ENCODE results near the gene GSK3A.
"Not testable (repeated sequence)": the region's sequence is repeated elsewhere in the genome, so short reads cannot be mapped to it uniquely, and the experiment has no call there.

Gene GSK3A

DNA sequence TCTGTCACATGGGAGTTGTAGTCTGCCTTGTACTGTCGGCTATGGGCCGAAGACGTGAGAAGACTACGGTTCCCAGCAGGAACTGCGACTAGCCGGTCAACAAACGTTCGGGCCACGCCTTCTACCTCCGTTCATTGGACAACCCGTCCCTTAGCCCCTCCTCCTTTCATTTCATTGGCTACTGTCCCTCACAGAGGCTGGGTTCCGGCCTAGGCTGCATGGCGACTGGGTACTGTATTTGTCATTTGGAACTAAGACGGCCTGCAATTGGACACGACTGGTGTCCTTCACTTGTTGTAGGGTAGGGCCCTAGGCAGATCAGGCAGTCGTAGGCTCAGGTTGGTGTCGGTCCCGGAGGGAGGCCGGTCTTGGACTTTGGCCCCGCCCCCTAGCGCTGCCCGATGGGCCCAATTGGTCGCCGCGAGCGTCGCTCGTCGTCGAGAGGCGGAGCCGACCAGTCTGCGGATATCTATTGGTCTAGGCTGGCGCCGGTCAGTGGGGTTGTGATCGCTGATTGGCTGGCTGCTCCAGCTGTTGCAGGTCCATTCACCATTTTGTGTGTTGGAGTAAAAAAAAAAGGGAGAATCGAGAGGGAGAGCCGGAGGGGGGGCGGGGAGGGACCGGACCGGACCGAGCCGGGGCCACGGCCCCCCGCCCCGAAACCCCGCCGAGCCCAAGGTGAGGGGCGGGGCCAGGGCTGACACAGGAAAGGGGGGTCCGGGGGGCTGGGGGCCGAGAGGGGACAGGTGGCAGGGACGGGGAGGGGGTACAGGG, 26.5 kb upstream of the GSK3A start, which contains the start of gene CIC:
Gene CIC, plus strand, starts transcription at position 549 of the 774 bp plus-strand sequence. CDS start 2,532 bp downstream, outside the sequence.
- peak; percentile 100 for DNase-seq (ENCODE audit: low spot score)

GRCh38 chr19:42268142-42268703, 25.8 kb upstream of the GSK3A start:
- DNase-seq (ENCODE audit: low spot score): peak; percentile 99

GRCh38 chr19:42267644-42268141, 25.3 kb upstream of the GSK3A start:
- DNase-seq (ENCODE audit: low spot score): no peak

GRCh38 chr19:42266928-42267603, 24.7 kb upstream of the GSK3A start:
- DNase-seq (ENCODE audit: low spot score): not testable (repeated sequence)

DNA sequence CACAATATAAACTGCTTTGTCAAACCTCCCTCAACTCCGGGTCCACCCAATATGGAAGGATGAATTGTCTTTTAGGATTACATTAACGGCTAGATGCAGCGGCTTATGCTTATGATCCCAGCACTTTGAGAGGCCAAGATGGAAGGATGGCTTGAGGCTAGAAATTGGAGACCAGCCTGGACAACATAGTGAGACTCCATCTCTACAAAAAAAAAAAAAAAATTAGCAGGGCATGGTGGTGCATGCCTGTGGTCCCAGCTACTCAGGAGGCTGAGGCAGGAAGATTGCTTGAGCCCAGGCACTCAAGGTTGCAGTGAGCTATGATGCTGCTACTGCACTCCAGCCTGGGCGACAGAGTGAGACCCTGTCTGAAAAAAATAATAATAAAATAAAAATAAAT, 23.7 kb upstream of the GSK3A start:
- DNase-seq (ENCODE audit: low spot score): not testable (repeated sequence)

DNA sequence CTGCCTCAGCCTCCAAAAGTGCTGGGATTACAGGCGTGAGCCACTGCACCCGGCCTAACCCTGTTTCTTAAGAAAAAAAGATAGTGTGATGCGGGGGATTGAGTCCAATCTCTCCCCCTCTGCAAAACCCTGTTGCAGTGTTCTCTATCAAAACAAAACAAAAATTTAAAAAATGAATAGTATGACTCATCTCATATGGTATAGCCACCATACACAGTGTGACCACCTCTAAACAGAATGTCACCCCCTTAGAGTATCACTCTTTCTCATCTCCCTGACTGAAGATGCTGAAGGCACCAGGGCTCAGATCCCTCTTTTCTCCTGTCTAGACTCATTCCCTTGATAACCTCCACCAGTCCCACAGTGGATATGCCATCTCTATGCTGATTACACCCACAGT, 19.4 kb upstream of the GSK3A start:
- no peak for DNase-seq (ENCODE audit: low spot score)

DNA sequence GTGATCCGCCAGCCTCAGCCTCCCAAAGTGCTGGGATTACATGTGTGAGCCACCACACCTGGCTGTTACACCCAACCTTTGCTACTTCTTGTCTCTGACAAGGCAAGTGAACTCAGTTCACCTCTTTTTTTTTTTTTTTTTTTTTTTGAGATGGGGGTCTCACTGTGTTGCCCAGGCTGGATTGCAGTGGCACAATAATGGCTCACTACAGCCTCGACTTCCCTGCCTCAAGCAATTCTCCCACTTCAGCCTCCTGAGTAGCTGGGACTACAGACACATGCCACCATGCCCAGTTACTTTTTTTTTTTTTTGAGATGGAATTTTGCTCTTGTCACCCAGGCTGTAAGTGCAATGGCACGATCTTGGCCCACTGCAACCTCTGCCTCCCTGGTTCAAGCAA, 15.4 kb upstream of the GSK3A start:
- DNase-seq (ENCODE audit: low spot score): not testable (repeated sequence)

DNA sequence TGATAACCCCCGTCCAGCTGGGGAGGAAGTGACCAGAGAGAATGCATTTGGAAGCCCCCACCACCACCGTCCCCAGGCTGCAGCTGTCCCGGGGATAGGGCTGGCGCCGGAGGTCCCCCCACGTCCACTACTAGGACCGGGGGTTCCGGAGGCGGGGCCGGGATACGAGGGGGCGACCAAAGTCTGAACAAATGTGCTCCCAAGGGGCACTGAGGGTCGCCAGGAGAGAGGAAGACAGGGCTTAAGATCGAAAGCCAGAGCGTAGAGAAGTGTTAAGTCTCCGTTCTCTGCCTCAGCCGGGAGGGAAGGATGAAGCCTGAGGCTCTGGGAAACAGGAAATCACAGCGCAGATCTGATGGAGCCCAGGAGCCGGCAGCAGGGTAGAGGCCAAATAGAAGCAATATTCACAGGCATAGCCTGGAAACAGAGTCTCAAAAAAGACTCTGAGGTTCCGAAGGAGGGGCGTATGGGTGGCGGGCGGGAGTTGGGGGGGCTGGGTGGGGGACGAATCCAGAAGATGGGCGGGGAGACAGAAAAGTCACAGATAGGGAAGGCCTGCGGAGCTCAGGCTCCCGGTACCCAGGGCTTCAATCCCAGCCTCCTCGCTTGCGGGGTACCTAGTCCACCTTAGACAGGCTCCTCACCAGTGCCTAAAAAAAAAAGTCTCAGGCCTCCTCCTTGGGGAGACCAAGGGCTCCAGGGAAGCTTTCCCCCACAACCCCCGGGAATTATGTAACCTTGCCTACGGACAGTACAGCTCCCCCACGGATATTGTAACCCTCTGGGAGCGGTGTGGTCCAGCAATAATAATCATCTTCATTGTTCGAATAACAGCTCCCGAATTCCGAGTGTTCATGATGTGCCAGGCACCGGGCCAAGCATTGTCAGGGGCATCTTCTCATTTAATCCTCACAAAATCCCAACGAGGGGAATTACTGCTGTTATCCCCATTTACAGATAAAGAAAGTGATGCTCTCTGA, 13.7 kb upstream of the GSK3A start:
- peak; percentile 72 for DNase-seq (ENCODE audit: low spot score)

- DNase-seq (ENCODE audit: low spot score): peak; percentile 83
Observed at GRCh38 chr19:42254850-42255765, 12.7 kb upstream of the GSK3A start, which contains the start of gene ERF. TSS of gene ERF (minus strand) at chr19:42255128. CDS start at chr19:42254999, 129 bp downstream.

DNA sequence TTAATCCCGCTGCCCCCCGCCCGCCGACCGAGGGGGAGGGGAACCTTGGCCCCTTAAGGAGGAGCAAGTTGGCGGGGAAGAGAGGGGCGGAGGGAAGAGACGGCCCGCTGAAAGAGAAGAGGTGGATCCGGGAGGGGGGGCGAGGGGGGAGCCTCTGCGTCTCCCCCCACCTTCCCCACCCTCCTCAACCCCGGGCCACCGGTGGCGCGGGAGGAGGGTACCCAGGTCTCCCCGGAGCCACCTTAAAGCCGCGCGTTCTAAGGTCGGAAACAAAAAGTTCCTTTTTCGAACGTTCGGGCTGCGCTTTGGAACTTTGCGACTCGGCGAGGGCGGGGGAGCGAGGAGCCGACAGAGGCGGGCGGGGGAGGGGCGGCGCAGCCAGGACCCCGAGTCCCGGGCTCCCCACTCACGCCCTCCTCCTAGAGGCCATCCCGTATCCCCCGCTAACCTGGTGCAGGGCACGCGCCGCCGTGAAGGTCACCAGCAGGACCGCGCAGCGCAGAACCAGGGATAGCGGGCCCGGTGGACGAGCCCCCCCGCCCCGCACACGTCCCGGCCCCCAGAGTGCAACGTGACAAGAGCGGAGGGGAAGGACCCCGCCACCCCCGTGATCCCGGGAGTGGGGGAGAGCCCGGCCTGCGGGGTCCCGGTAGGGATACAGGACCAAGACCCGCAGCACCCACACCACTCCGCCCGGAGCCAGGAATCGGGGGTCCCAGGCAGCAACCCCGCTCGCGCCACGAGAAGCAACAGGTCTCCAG, 11.9 kb upstream of the GSK3A start:
- peak; percentile 56 for DNase-seq (ENCODE audit: low spot score)

DNA sequence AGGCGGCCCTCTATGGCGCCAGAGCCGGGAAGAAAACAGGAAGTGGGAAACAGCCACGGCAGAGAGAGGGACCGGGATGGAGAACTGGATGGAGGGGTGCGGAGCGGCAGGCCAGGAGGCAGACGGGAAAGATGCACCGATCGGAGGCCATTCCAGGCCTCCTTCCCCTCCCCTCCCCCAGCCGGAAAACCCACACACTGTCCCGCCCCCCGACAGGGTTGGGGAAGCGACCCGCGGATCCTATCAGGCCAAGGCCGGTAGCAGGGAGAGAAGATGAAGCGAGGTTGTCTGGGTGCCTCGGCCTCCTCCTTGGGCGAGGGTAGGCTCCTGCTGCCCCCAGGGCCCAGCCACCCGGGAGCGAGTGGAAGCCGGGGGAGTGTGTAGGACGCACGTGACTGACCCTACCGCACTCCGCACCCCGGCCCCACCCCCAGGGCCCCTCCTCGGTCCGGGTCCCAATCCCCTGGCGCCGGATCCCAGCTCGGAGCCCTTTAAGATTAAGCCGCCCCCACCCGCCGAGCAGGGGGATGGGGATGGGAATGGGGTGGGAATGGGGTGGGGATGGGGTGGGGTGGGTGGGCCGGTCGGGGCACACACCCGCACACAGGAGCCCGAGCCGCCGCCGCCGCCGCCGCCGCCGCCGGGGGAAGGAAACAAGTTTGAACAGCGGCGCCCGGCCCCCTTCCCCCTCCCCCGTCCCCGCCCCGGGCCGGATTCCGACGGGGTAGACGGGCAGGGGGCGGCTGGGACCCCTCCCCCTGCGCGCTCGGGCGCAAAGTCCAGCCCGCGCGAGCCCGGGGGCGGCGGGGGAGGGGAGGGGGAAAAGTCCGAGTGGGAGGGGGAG, 11.1 kb upstream of the GSK3A start:
- DNase-seq (ENCODE audit: low spot score): peak; percentile 47

- DNase-seq (ENCODE audit: low spot score): no peak
Observed at GRCh38 chr19:42252365-42253244, 10.2 kb upstream of the GSK3A start.

GRCh38 chr19:42251572-42252358, 9.4 kb upstream of the GSK3A start:
- DNase-seq (ENCODE audit: low spot score): no peak

DNA sequence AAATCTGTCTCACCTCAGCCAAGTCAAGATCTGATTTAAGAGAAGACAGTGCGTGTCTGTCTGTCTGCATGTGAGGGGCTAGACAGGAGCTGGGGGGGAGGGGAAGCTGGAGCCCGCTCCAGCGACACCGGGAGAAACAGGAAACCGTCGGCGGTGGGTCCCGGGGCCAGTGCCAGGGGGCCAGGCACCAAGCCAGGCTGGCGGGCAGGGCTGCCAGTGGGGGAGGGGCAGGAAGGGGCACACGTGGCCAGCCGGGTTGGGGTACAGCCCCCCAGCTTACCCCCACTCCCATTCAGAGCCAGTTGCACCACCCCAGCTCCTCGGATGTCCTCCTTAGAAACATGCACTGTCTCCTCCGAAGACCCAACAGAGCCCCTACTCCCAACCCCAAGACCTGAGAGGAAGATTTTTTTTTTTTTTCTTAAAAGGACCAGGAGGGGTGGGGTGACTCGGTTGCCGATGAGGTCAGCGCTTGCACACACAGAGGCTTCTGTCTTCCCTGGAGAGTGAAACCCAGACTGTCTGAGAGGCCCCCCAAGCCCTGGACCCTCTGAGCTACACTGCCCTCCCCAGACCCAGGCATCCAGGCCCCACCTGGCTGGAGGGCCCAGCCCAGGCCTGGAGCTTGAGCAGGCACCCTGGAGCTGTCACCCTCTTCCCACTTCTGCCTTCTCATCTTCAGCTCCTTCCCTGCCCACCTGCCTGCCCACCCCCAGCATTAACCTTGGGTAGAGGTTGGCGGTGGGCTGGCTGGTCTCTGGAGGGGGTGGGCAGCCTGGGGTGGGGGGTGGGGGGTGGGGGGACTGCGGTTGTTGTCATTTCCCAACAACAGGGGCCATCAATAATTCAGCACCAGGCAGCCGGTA, 8.5 kb upstream of the GSK3A start:
- no peak for DNase-seq (ENCODE audit: low spot score)

DNA sequence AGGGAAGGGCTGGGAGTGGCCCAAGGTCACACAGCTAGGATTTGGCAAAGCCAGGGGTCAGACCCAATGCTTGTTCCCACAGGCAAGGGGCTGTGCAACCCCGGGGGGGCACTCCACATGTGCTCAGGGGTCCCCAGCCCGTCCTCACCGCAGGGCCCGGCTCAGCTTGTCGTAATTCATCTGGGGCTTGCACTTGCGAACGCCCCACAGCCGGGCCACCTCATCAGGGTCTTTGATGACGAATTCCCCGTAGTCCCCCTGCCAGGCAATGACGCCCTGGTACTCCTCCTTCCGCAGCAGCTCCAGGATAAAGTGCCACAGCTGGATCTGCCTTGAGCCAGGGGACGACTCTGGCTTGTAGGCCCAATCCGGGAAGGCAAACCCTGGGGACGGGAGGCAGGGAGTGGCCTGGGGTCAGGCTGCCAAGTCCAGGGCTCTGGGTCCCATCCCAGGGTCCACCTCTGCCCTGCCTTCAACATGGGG, 7.8 kb upstream of the GSK3A start:
- DNase-seq (ENCODE audit: low spot score): no peak

Measured in SK-N-DZ (cell line).